ENCODE results near the gene DECR2.

The DECR2 gene

DNA sequence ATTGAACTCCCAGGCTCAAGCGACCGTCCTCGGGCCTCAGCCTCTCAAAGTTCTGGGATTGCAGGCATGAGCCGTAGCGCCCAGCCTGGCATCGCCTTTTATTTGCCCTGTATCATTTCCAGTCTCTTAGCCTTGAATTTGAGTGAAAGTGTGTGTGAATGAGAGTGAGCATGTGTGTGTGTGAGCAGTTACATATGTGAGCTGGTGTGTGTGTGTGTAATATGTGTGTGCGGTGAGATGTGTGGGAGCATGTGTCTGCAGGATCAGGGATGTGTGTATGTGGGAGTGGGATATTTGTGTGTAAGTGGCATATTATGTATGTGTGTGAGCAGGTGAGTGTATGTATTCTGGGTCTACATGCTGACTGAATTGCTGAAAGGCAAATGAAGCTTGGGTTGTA is 29.2 kb downstream of the DECR2 start:
- Histone ChIP-seq H3K27me3 (replicated peaks) (no peaks in the 10 kb centered on the region), H3K36me3 (replicated peaks) (no peaks in the 10 kb centered on the region), H3K4me3 (ENCODE audit: low read depth, low read length) (no peak overlapping the region), H3K27ac (no peak overlapping the region)
- TF ChIP-seq, protein P1, sequence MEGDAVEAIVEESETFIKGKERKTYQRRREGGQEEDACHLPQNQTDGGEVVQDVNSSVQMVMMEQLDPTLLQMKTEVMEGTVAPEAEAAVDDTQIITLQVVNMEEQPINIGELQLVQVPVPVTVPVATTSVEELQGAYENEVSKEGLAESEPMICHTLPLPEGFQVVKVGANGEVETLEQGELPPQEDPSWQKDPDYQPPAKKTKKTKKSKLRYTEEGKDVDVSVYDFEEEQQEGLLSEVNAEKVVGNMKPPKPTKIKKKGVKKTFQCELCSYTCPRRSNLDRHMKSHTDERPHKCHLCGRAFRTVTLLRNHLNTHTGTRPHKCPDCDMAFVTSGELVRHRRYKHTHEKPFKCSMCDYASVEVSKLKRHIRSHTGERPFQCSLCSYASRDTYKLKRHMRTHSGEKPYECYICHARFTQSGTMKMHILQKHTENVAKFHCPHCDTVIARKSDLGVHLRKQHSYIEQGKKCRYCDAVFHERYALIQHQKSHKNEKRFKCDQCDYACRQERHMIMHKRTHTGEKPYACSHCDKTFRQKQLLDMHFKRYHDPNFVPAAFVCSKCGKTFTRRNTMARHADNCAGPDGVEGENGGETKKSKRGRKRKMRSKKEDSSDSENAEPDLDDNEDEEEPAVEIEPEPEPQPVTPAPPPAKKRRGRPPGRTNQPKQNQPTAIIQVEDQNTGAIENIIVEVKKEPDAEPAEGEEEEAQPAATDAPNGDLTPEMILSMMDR (IDR thresholded peaks at IDR 0.05; ENCODE audit: low read depth, low read length, missing control alignments): no peak
- DNase-seq: no peak
- in situ Hi-C loops (cut with HindIII; ENCODE audit: low pct_ligation_motif_present, low sequenced_read_pairs): no loop called here

DNA sequence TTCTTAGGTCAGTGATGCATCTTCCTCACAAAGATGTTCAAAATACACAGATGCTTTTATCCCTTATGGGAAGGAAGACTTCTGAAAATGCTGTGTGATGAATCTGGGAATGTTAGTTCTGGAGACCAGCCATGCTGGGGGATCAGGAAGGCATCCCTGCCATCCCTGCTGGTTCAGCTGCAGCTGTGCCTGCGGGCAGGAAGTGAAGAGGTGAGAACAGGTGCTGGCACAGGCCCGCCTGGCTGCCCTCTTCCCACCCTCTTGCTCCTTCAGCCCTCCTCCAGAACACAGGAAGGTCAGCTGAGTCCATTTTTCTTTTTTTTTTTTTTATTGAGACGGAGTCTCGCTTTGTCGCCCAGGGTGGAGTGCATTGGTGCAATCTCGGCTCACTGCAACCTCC is 38.9 kb downstream of the DECR2 start:
- no peak overlapping the region for H3K4me3 ChIP-seq (ENCODE audit: low read depth, low read length)
- in situ Hi-C loops (cut with HindIII; ENCODE audit: low pct_ligation_motif_present, low sequenced_read_pairs): no loop called here
- no peak for DNase-seq
- TF ChIP-seq, protein P1 (IDR thresholded peaks at IDR 0.05; ENCODE audit: low read depth, low read length, missing control alignments): no peak
- no peaks in the 10 kb centered on the region for H3K36me3 ChIP-seq (replicated peaks)
- no peaks in the 10 kb centered on the region for H3K27me3 ChIP-seq (replicated peaks)
- no peak overlapping the region for H3K27ac ChIP-seq

DNA sequence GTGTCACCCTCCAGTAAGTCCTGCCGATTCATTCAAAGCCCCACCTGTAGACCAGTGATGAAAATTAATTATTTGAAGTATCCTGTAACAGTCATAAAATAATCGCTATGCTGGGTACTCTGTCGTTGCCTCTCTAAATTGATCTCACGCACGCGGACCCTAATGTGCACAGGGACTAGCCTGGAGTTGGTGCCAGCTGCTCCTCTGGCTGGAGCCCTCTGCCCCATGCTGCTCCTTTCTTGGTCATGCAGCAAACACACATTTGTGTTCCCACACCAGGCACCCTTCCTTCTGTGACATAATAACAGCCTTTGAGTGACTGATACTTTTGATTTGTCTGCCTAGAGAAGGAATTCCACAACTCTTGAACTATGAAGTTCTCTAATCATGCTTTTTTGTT is 39.8 kb downstream of the DECR2 start:
- DNase-seq: no peak
- no peak overlapping the region for H3K4me3 ChIP-seq (ENCODE audit: low read depth, low read length)
- H3K36me3 ChIP-seq (replicated peaks): no peaks in the 10 kb centered on the region
- no peaks in the 10 kb centered on the region for H3K27me3 ChIP-seq (replicated peaks)
- in situ Hi-C loops (cut with HindIII; ENCODE audit: low pct_ligation_motif_present, low sequenced_read_pairs): no loop called here
- no peak overlapping the region for H3K27ac ChIP-seq
- TF ChIP-seq, protein P1 (IDR thresholded peaks at IDR 0.05; ENCODE audit: low read depth, low read length, missing control alignments): no peak

DNA sequence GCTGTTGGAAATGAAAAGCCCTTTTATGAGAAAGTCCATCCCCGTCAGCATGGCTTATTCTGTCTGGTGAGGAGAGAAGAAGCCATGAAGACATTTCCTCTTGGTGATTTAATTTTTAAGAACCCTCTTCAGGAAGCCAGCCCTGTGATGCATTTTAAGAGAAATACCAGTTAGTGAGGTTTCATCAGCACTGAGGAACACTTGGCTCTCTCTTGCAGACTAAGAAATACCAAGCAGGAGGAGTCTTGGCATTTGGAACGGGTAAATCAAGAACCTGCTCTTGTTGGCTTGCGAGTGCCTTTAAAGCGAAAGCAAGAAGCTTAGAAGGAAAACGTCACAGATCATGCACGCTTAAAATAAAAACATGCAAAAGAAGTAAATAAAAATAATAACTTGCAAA is 41.3 kb downstream of the DECR2 start:
- no peak for DNase-seq
- in situ Hi-C loops (cut with HindIII; ENCODE audit: low pct_ligation_motif_present, low sequenced_read_pairs): no loop called here
- H3K4me3 ChIP-seq (ENCODE audit: low read depth, low read length): no peak overlapping the region
- TF ChIP-seq, protein P1 (IDR thresholded peaks at IDR 0.05; ENCODE audit: low read depth, low read length, missing control alignments): no peak
- H3K27me3 ChIP-seq (replicated peaks): no peaks in the 10 kb centered on the region
- no peaks in the 10 kb centered on the region for H3K36me3 ChIP-seq (replicated peaks)
- H3K27ac ChIP-seq: no peak overlapping the region

DNA sequence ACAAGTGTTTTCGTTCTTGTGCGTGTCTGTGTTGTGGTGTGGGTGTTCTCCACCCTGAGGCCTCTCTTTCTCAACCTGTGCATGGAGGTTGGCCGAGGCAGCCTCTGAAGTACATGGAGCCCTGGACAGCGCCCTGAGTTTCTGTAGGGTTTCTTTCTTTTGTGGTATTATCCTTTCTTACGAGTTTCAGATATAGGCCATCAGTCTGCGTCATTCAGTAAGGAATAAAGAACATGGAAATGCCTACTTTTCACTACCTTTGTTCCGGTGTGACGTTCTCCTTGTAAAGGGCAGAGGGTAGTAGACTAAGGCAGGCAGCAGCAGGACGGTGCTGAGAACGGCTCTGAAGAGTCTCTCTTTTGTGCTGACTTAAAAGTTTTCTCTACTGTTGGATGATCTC is 42.3 kb downstream of the DECR2 start:
- in situ Hi-C loops (cut with HindIII; ENCODE audit: low pct_ligation_motif_present, low sequenced_read_pairs): no loop called here
- no peaks in the 10 kb centered on the region for H3K27me3 ChIP-seq (replicated peaks)
- H3K36me3 ChIP-seq (replicated peaks): no peaks in the 10 kb centered on the region
- TF ChIP-seq, protein P1 (IDR thresholded peaks at IDR 0.05; ENCODE audit: low read depth, low read length, missing control alignments): no peak
- H3K27ac ChIP-seq: no peak overlapping the region
- no peak for DNase-seq
- no peak overlapping the region for H3K4me3 ChIP-seq (ENCODE audit: low read depth, low read length)

DNA sequence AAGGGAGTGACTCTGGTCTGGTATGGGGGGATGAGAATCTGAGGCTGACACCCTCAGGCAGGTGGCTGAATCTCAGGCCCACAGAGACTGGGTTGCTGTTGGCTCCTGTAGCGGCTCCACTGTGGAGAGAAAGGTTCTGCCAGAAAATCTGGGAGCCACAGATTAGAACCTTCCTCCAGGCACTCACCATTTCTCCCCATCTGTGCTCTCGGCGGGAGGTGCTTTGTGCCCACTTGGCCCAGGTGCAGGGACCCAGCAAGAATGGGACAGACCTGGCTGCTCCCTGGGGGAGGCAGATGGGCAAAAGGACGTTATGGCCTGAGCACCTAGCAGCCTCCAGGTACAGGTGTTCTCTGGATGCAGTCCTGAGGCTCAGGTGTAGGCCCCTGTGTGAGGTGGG is 43.9 kb downstream of the DECR2 start:
- TF ChIP-seq, protein P1 (IDR thresholded peaks at IDR 0.05; ENCODE audit: low read depth, low read length, missing control alignments): no peak
- H3K4me3 ChIP-seq (ENCODE audit: low read depth, low read length): no peak overlapping the region
- H3K36me3 ChIP-seq (replicated peaks): no peaks in the 10 kb centered on the region
- no peak overlapping the region for H3K27ac ChIP-seq
- DNase-seq: no peak
- no peaks in the 10 kb centered on the region for H3K27me3 ChIP-seq (replicated peaks)
- in situ Hi-C loops (cut with HindIII; ENCODE audit: low pct_ligation_motif_present, low sequenced_read_pairs): no loop called here

Measured in brain microvascular endothelial cell (primary cell).